Prostate gland (tissue), 2 donors: ENCODE measurements around the gene TEX35.

ENCODE experiments used
- CTCF ChIP-seq, 4 experiments: fragments of 200-600 bp in 2 of 4; fragments of 450-650 bp in 2 of 4; sonication (generic) in 2 of 4; IDR thresholded peaks; 1 replicate in 3 of 4; 2 replicates in 1 of 4; pipeline ENCODE4 v1.5.1; 2016 to 2019; ENCODE audit warnings: antibody characterized with exemption in 4 of 4, mild to moderate bottlenecking in 2 of 4, moderate library complexity in 2 of 4
- POLR2A ChIP-seq: fragments of 450-650 bp; IDR thresholded peaks from one replicate; pipeline ENCODE4 v1.6.1; 2016; ENCODE audit warnings: antibody characterized with exemption, mild to moderate bottlenecking
- POLR2AphosphoS5 ChIP-seq: sonication (generic); formaldehyde crosslinking; IDR thresholded peaks from one replicate; pipeline ENCODE4 v1.6.1; 2017; ENCODE audit warnings: antibody characterized with exemption

DNA sequence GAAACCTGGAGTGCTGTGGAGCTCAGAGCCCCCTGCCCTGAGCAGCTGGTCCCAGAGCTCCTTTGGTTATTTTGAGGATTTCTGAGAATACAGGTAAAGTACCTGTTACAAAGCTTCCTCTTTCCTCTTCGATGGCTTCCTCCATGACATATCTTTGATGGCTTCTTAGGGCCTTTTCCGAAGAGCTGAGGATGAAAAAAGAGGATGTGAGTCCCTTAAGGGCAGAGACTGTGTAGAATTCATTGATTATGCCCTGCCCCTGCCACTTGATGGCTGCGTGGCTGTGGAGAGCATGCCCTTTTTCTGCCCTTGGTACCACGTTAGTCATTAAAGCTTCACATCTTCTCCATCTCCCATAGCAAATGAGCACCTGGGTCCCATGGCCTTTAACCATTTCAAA, 14.2 kb downstream of the TEX35 start:
- no peak for TF ChIP-seq CTCF (IDR thresholded peaks at IDR 0.05)
- no peak for TF ChIP-seq POLR2AphosphoS5
- TF ChIP-seq POLR2A, result no peak
